GM18951 (cell line): Measurements from ENCODE around the gene FLT1.

Experiments used
- POLR2A ChIP-seq: IDR thresholded peaks from 4 replicates; pipeline ENCODE4 v1.6.1; 2011; ENCODE audit warnings: mild to moderate bottlenecking; ENCODE audit not compliant: insufficient read length, insufficient read depth; ENCODE audit errors: extremely low read depth
- in situ Hi-C: fragments of 300-500 bp; cut with MboI; formaldehyde crosslinking; loops from one replicate; pipeline ENCODE4 v1.12.0; 2022; ENCODE audit warnings: low sequenced_read_pairs, mixed read lengths, inconsistent platforms; ENCODE audit not compliant: unreplicated experiment

FLT1 gene

GRCh38 chr13:28510542-28510941 is 15.6 kb upstream of the FLT1 start:
- in situ Hi-C loops = no loop called here
- no peak for TF ChIP-seq POLR2A

GRCh38 chr13:28510066-28510465 is 15.1 kb upstream of the FLT1 start:
- no peak for TF ChIP-seq POLR2A
- in situ Hi-C loops = no loop called here

- in situ Hi-C loops = no loop called here
- no peak for TF ChIP-seq POLR2A
Measured at GRCh38 chr13:28505543-28506135, 10.7 kb upstream of the FLT1 start.

GRCh38 chr13:28503182-28503967 is 8.4 kb upstream of the FLT1 start:
- in situ Hi-C loops = no loop called here
- TF ChIP-seq POLR2A = no peak

GRCh38 chr13:28501547-28501946 is 6.6 kb upstream of the FLT1 start:
- in situ Hi-C loops = no loop called here
- no peak for TF ChIP-seq POLR2A

GRCh38 chr13:28499609-28500008 is 4.7 kb upstream of the FLT1 start:
- in situ Hi-C loops = no loop called here

GRCh38 chr13:28498481-28499115 is 3.7 kb upstream of the FLT1 start:
- no peak for TF ChIP-seq POLR2A
- in situ Hi-C loops = no loop called here

More at GRCh38 chr13:28499609-28500008, 4.7 kb upstream of the FLT1 start:
- TF ChIP-seq POLR2A = no peak

- in situ Hi-C loops = no loop called here
- TF ChIP-seq POLR2A = no peak
Measured at GRCh38 chr13:28497143-28497876, 2.4 kb upstream of the FLT1 start.

- in situ Hi-C loops = no loop called here
- TF ChIP-seq POLR2A = no peak
Measured at GRCh38 chr13:28496188-28496564, 1.2 kb upstream of the FLT1 start.

GRCh38 chr13:28495538-28496187 is 735 bp upstream of the FLT1 start:
- no peak for TF ChIP-seq POLR2A
- in situ Hi-C loops = no loop called here

- no peak for TF ChIP-seq POLR2A
- in situ Hi-C loops = no loop called here
Measured at GRCh38 chr13:28494504-28494777, 487 bp downstream of the FLT1 start.

GRCh38 chr13:28493740-28494503 is 1.0 kb downstream of the FLT1 start:
- in situ Hi-C loops = no loop called here
- TF ChIP-seq POLR2A = no peak
